Lung (tissue), 12 donors: ENCODE measurements around the gene LCN10. TPM values are rescaled to one million over a fixed set of nuclear protein-coding genes. Genes with fewer than 3 reads are reported as not detected.

Experiments
- ATAC-seq: fragments of 200-7000 bp; cut with Tn5 transposase; one replicate; pipeline ENCODE4 v1.9.1; 2020; ENCODE audit warnings: moderate number of reproducible peaks; ENCODE audit not compliant: insufficient read depth, low FRiP score
- DNase-seq, 3 donors: peaks; one replicate each; pipeline ENCODE4 v3.0.0-alpha.2; 2013 to 2017
- H3K27ac ChIP-seq, 2 donors: one replicate each; pipeline ENCODE4 v1.5.1; 2013; ENCODE audit warnings: mild to moderate bottlenecking in 2 of 2, moderate library complexity in 2 of 2, control low read depth in 1 of 2, inconsistent platforms in 1 of 2, low read depth in 1 of 2, low read length in 1 of 2
- H3K27me3 ChIP-seq, 3 donors: one replicate each; pipeline ENCODE4 v1.5.1; 2013; ENCODE audit warnings: low read length in 2 of 3; ENCODE audit not compliant: control insufficient read depth in 3 of 3, insufficient read depth in 3 of 3
- H3K36me3 ChIP-seq, 4 donors: one replicate each; pipeline ENCODE4 v1.5.1; 2013; ENCODE audit warnings: low read length in 4 of 4, mild to moderate bottlenecking in 1 of 4, moderate library complexity in 1 of 4; ENCODE audit not compliant: control insufficient read depth in 4 of 4, insufficient read depth in 4 of 4
- H3K4me1 ChIP-seq, 5 donors: one replicate each; pipeline ENCODE4 v1.5.1; 2013; ENCODE audit warnings: low read length in 5 of 5, mild to moderate bottlenecking in 2 of 5, moderate library complexity in 1 of 5; ENCODE audit not compliant: control insufficient read depth in 5 of 5, insufficient read depth in 5 of 5
- H3K4me3 ChIP-seq: one replicate; pipeline ENCODE4 v1.5.1; 2013; ENCODE audit warnings: mild to moderate bottlenecking, control low read depth, moderate library complexity
- H3K9ac ChIP-seq, 2 donors: one replicate each; pipeline ENCODE4 v1.5.1; 2013; ENCODE audit warnings: low read length in 2 of 2, control low read depth in 1 of 2; ENCODE audit not compliant: insufficient read depth in 1 of 2
- H3K9me3 ChIP-seq, 4 donors: one replicate each; pipeline ENCODE4 v1.5.1; 2013; ENCODE audit warnings: low read length in 3 of 4, mild to moderate bottlenecking in 1 of 4, moderate library complexity in 1 of 4; ENCODE audit not compliant: control insufficient read depth in 4 of 4, insufficient read depth in 3 of 4
- WGBS, 2 donors: extraction: QIAGEN DNeasy Blood & Tissue Kit; methylation state at CpG; one replicate each; pipeline ENCODE4 v1.1.7; 2013; 5-methylcytosine and 5-hydroxymethylcytosine counted together
- polyA plus RNA-seq, 2 donors: library from polyadenylated mRNA; stranded (reverse); fragments of 200-250 nt; gene quantifications; one replicate each; pipeline ENCODE4 v1.2.1, GENCODE V29; 2013
- total RNA-seq, 2 donors: library from RNA; depleted of rRNA in 1 of 2; stranded (reverse); fragments of >200 nt in 1 of 2; gene quantifications; one replicate each; pipeline ENCODE4 v1.2.1, GENCODE V29; 2014 to 2021
- TF ChIP-seq, protein P1 (sequence below): IDR thresholded peaks from 2 replicates; pipeline ENCODE4 v1.5.1; 2012; ENCODE audit warnings: mild to moderate bottlenecking; ENCODE audit errors: control extremely low read depth, extremely low read depth
- donor health status: control.
- donor health status: control.
- donor health status: Bipolar disorder and iron deficiency.
- donor health status: healthy.
- donor health status: DM: yes; HTN: yes; CAD: no.

LCN10 gene
- total and polyA plus RNA-seq, 4 donors: 0.72 to 6.4 (median 4.7) TPM; not detected in 1

DNA sequence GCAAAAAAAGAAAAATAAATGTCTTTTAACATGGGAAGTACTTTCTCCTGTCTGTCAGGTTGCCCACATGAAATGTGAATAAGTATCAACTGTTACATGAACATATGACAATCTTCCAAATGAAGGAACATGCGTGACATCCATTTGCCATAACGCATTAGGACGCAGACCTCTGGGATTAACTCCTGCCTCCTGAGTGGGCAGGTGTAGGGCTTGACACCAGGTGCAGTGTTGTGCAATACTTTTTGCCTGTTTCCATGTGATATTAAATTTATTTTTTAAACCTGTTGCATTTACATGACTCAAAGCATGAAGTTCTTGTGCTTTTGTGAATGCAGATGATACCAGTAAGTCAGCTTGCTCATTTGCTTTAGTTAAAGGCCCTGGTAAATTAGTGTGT lies 39.7 kb upstream of the LCN10 start:
- 94 to 95% methylated on average over 3 of the region's 3 CpGs for WGBS, 2 donors
- peaks cover 0 to 4% (median 0%) of the 10 kb centered on the region in 5 donors for H3K4me1 ChIP-seq
- H3K36me3 ChIP-seq: no peaks in the 10 kb centered on the region
- ATAC-seq: no peak
- no peaks in the 10 kb centered on the region for H3K9me3 ChIP-seq
- no peak for DNase-seq
- no peak overlapping the region for H3K4me3 ChIP-seq
- TF ChIP-seq, protein P1, sequence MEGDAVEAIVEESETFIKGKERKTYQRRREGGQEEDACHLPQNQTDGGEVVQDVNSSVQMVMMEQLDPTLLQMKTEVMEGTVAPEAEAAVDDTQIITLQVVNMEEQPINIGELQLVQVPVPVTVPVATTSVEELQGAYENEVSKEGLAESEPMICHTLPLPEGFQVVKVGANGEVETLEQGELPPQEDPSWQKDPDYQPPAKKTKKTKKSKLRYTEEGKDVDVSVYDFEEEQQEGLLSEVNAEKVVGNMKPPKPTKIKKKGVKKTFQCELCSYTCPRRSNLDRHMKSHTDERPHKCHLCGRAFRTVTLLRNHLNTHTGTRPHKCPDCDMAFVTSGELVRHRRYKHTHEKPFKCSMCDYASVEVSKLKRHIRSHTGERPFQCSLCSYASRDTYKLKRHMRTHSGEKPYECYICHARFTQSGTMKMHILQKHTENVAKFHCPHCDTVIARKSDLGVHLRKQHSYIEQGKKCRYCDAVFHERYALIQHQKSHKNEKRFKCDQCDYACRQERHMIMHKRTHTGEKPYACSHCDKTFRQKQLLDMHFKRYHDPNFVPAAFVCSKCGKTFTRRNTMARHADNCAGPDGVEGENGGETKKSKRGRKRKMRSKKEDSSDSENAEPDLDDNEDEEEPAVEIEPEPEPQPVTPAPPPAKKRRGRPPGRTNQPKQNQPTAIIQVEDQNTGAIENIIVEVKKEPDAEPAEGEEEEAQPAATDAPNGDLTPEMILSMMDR: no peak
- H3K27me3 ChIP-seq: no peaks in the 10 kb centered on the region
- no peak overlapping the region for H3K27ac ChIP-seq
- no peak overlapping the region for H3K9ac ChIP-seq

DNA sequence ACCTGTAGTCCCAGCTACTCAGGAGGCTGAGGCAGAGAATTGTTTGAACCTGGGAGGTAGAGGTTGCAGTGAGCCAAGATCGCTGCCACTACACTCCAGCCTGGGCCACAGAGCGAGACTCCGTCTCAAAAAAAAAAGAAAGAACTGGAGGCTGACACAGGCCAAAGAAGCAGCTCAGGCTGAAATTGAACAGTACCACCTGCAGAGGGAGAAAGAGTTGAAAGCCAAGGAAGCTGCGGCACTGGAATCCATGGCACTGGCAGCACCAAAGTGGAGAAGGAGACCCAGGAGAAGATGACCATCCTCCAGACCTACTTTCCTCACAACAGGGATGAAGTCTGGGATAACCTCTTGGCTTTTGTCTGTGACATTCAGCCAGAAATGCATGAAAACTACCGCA lies 37.1 kb upstream of the LCN10 start:
- H3K4me3 ChIP-seq: no peak overlapping the region
- H3K27ac ChIP-seq: no peak overlapping the region
- no peaks in the 10 kb centered on the region for H3K9me3 ChIP-seq
- no peaks in the 10 kb centered on the region for H3K27me3 ChIP-seq
- WGBS, 2 donors: 78 to 87% methylated on average over 5 of the region's 5 CpGs
- ATAC-seq (no peak), DNase-seq (no peak)
- no peak overlapping the region for H3K9ac ChIP-seq
- peaks cover 0 to 4% (median 0%) of the 10 kb centered on the region in 5 donors for H3K4me1 ChIP-seq
- TF ChIP-seq, protein P1: no peak
- no peaks in the 10 kb centered on the region for H3K36me3 ChIP-seq

DNA sequence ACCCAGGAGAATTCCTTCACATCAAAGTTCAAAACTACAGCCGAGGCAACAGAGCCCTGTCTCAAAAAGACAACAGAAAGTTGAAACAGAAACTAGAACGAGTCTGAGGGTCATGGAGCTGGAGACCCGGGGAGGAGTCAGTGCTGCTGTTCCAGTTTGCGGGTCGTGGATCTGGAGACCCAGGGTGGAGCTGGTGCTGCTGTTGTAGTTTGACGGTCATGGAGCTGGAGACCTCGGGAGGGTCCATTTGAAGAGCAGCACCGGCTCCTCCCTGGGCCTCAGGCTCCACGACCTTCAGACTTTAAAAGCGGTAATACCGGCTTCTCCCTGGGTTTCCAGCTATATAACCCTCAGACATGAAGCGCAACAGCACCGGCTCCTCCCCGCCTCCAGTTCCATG lies 34.6 kb upstream of the LCN10 start:
- no peak overlapping the region for H3K4me3 ChIP-seq
- WGBS, 2 donors: 82 to 85% methylated on average over 14 of the region's 14 CpGs
- no peak overlapping the region for H3K9ac ChIP-seq
- TF ChIP-seq, protein P1: no peak
- peaks cover 0 to 7% (median 2%) of the 10 kb centered on the region in 4 donors for H3K9me3 ChIP-seq
- no peaks in the 10 kb centered on the region for H3K36me3 ChIP-seq
- no peak for DNase-seq
- H3K4me1 ChIP-seq: no peaks in the 10 kb centered on the region
- no peaks in the 10 kb centered on the region for H3K27me3 ChIP-seq
- ATAC-seq: no peak
- no peak overlapping the region for H3K27ac ChIP-seq

DNA sequence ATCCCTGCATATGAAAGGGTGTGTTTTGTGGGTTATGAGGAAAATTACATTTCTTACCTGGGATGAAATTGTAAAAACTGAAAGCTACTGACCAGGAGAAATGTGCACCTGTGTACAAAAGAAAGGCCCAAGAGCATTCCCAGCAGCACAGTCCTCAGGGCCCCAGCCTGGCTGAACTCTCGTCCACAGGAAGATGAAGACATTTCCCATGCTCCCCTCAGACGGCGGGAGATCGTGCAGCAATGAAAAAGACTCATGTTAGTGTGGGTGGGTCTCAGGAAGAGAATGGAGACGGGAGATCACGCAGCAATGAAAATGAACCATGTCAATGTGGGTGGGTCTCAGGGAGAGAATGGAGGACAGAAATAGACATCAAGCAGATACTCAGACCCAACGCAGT lies 34.2 kb upstream of the LCN10 start:
- no peak overlapping the region for H3K9ac ChIP-seq
- H3K4me3 ChIP-seq: no peak overlapping the region
- H3K27me3 ChIP-seq: no peaks in the 10 kb centered on the region
- H3K36me3 ChIP-seq: no peaks in the 10 kb centered on the region
- peaks cover 0 to 7% (median 2%) of the 10 kb centered on the region in 4 donors for H3K9me3 ChIP-seq
- ATAC-seq (no peak), DNase-seq (no peak)
- H3K4me1 ChIP-seq: peaks cover 0 to under 1% (median 0%) of the 10 kb centered on the region in 5 donors
- WGBS, 2 donors: 50 to 58% methylated on average over 7 of the region's 7 CpGs
- TF ChIP-seq, protein P1: no peak
- no peak overlapping the region for H3K27ac ChIP-seq
